Uterus (tissue), 2 donors: Measurements from ENCODE around the gene SLC6A17.

Source experiments
- CTCF ChIP-seq, 4 experiments: fragments of 200-600 bp in 2 of 4; fragments of 450-650 bp in 2 of 4; sonication (generic) in 2 of 4; IDR thresholded peaks; one replicate each; pipeline ENCODE4 v1.5.1; 2016 to 2019; ENCODE audit warnings: antibody characterized with exemption in 4 of 4, mild to moderate bottlenecking in 2 of 4, moderate library complexity in 1 of 4
- POLR2A ChIP-seq, 2 donors: fragments of 450-650 bp; IDR thresholded peaks; one replicate each; pipeline ENCODE4 v1.6.1; 2016; ENCODE audit warnings: antibody characterized with exemption in 2 of 2, mild to moderate bottlenecking in 1 of 2, moderate library complexity in 1 of 2

GRCh38 chr1:110243574-110243973, 93.3 kb downstream of the SLC6A17 start:
- TF ChIP-seq CTCF (IDR thresholded peaks at IDR 0.05) (no peak), POLR2A (IDR thresholded peaks at IDR 0.05) (no peak)
